Measurements from ENCODE around the gene CCP110. TPM values are rescaled to one million over a fixed set of nuclear protein-coding genes. Genes with fewer than 3 reads are reported as not detected.

The CCP110 gene
- total and polyA plus RNA-seq, 8 donors, result 2.3 to 67.7 (median 7.6) TPM

DNA sequence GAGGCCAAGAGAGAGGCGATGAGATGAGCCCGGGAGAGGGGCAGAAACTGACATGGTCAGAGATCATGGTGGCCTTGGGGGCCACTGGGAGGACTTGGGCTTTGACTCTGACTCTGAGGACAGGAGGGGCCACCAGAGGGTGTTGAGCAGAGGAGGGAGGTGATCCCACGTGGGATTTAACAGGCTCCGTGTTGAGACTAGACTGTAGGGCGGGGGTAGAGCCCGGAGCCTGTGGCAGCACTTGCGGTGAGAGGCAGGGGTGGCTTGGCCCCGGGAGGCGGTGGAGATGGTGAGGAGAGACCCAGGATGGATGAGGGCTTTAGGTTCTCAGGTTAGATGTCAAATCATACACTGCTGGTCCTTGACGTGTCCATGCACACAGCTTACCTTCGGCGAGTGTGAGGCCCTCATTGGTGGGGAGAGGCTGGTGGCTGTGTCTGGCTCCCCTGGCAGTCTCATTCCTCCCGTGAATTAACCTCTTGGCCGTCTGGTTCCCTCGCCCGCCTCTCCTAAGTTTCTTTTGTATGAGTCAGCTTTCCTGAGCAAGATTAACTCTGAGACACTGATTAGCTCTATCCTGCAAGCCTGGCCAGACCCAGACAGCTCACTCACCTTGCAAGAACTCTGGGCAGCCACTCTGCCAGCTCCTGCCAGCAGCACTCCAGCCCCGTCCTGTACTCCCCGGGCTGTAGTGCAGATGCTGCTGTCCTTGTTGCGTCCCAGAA lies 71.5 kb downstream of the CCP110 start:
- intact Hi-C loops (cut with DNase I; ENCODE audit: low total_unique reads), result no loop called here
- peaks cover 0 to 13% (median 9%) of the 10 kb centered on the region in 4 donors for H3K4me1 ChIP-seq
- peak; percentile 62 to 79 for DNase-seq
- H3K27me3 ChIP-seq, result no peaks in the 10 kb centered on the region
- no peaks in the 10 kb centered on the region for H3K9me3 ChIP-seq
- 38 to 80% (median 46%) methylated on average over 19 of the region's 19 CpGs for WGBS, 5 donors
- H3K27ac ChIP-seq, result peak overlapping the region in 2 of 5 donors; percentile 20 to 41
- peaks cover 28 to 84% (median 63%) of the 10 kb centered on the region in 4 donors for H3K36me3 ChIP-seq
- no peak for TF ChIP-seq EP300 (IDR thresholded peaks at IDR 0.05)
- TF ChIP-seq CTCF (IDR thresholded peaks at IDR 0.05), result no peak
- no peak for TF ChIP-seq POLR2AphosphoS5 (IDR thresholded peaks at IDR 0.05)
- no peak for TF ChIP-seq POLR2A (IDR thresholded peaks at IDR 0.05)
- H3K4me3 ChIP-seq, result no peak overlapping the region

DNA sequence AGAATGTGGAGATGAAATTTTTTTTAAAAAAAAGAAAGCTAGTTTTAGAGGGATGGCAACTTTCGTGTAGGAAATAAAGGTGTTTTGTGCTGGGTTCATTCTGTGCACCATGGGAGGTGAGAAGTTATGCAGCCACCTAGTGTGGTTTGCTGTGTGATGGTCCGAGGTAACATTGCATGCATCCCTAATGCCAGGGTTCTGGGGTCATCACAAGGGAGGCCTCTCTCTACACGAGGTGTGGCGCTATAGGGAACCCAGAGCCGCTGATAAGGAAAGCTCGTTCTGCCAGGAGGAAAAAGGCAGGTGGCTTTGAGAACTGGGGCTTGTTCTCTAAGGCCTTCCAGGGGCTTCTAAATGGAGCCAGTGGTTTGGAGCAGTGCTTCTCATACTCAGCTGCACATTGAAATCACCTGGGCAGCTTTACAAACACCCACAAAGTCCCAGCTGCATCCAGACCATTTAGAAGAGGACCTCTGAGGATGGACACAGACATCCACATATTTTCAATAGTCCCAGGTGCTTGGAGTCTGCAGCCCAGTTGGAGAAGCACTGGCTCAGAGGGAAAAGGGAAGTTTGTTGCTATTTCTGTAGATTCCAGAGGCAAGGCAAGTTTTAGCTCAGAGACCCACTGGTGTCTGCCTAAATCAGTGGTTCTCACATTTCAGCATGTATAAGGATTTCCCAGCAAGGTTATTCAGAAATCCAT lies 75.2 kb downstream of the CCP110 start:
- no peaks in the 10 kb centered on the region for H3K27me3 ChIP-seq
- no peaks in the 10 kb centered on the region for H3K9me3 ChIP-seq
- 53 to 67% (median 56%) methylated on average over 6 of the region's 6 CpGs for WGBS, 5 donors
- no peak for DNase-seq
- H3K36me3 ChIP-seq, result peaks cover 11 to 92% (median 54%) of the 10 kb centered on the region in 4 donors
- H3K27ac ChIP-seq, result no peak overlapping the region
- peaks cover 0 to 13% (median 9%) of the 10 kb centered on the region in 4 donors for H3K4me1 ChIP-seq
- H3K4me3 ChIP-seq, result no peak overlapping the region
- TF ChIP-seq POLR2A (IDR thresholded peaks at IDR 0.05), result no peak
- no peak for TF ChIP-seq CTCF (IDR thresholded peaks at IDR 0.05)
- TF ChIP-seq EP300 (IDR thresholded peaks at IDR 0.05), result no peak
- no peak for TF ChIP-seq POLR2AphosphoS5 (IDR thresholded peaks at IDR 0.05)
- intact Hi-C loops (cut with DNase I; ENCODE audit: low total_unique reads), result no loop called here

DNA sequence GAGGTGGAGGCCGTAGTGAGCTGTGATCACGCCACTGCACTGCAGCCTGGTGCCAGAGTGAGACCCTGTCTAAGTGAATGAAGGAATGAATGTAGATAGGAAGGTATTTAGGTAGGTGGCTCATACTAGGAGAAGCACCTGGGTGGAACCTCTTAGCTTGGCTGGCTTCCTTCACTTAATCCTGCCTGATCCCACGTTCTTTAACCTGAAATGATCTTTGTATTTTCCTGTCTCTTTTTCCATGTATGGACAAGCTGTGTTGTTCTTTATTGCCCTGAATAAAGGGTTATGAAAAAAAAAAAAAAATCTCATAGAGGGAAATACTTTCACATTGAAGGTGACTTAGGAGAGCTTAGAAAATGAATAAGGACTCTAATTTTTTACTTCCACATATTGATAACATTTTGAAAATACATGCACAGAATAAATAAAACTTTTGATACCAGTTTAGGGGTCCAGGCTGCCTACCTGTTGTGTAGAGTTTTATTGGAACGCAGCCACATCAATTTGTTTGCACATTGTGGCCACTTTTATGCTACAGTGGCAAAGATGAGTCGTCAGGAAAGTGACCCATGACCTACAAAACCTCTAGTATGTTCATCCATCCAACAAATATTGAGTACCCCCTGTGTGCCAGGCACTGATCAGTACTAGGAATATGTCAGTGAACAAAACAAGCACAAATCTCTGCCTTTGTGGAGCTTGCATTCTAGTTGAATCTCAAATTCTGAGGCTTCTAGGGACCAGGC lies 76.4 kb downstream of the CCP110 start:
- no peaks in the 10 kb centered on the region for H3K9me3 ChIP-seq
- H3K4me3 ChIP-seq, result no peak overlapping the region
- no peak overlapping the region for H3K27ac ChIP-seq
- DNase-seq, result no peak
- no peak for TF ChIP-seq POLR2AphosphoS5 (IDR thresholded peaks at IDR 0.05)
- no peak for TF ChIP-seq EP300 (IDR thresholded peaks at IDR 0.05)
- no peak for TF ChIP-seq CTCF (IDR thresholded peaks at IDR 0.05)
- TF ChIP-seq POLR2A (IDR thresholded peaks at IDR 0.05), result no peak
- H3K4me1 ChIP-seq, result peaks cover 0 to 9% (median 4%) of the 10 kb centered on the region in 4 donors
- WGBS, 5 donors, result 59 to 73% (median 67%) methylated on average over 5 of the region's 5 CpGs
- intact Hi-C loops (cut with DNase I; ENCODE audit: low total_unique reads), result loop anchor here (5.0 kb wide), 1 partner anchor 287 kb away; no protein-coding TSS in a partner anchor
- H3K36me3 ChIP-seq, result peaks cover 11 to 89% (median 56%) of the 10 kb centered on the region in 4 donors
- no peaks in the 10 kb centered on the region for H3K27me3 ChIP-seq

All from stomach (tissue), 9 donors.